MCF 10A (cell line): ENCODE data around the gene RPS6KC1. TPM values are rescaled to one million over a fixed set of nuclear protein-coding genes. Genes with fewer than 3 reads are reported as not detected.

ENCODE experiments used
- BruUV-seq: library from RNA; stranded (reverse); fragments of 400-500 nt; replicated peaks from 2 replicates; lab custom pipeline; 2021; lab: Mats Ljungman, UMichigan
- CTCF ChIA-PET: fragments of 300-600 bp; sonication (Branson Sonifier 250); formaldehyde crosslinking; extraction: SDS; loops from one replicate; lab custom pipeline; 2021; ENCODE audit warnings: antibody characterized with exemption, inconsistent platforms; lab: Yijun Ruan, JAX
- POLR2A ChIA-PET: fragments of 300-600, 350-650 bp; sonication (Branson Sonifier 250); formaldehyde crosslinking; extraction: SDS; loops from one replicate; lab custom pipeline; 2020; ENCODE audit warnings: antibody characterized with exemption, inconsistent platforms; lab: Yijun Ruan, JAX
- DNase-seq: peaks from one replicate; pipeline ENCODE4 v3.0.0-alpha.2; 2018; ENCODE audit not compliant: unreplicated experiment
- H3K27ac Mint-ChIP-seq: one replicate; pipeline ENCODE4 v1.8.0; 2022; ENCODE audit warnings: mild to moderate bottlenecking, low read depth, mixed read lengths; ENCODE audit not compliant: unreplicated experiment
- H3K27me3 Mint-ChIP-seq: one replicate; pipeline ENCODE4 v1.8.0; 2022; ENCODE audit warnings: mixed read lengths; ENCODE audit not compliant: insufficient read depth, unreplicated experiment
- H3K36me3 Mint-ChIP-seq: one replicate; pipeline ENCODE4 v1.8.0; 2022; ENCODE audit warnings: mild to moderate bottlenecking, moderate library complexity, mixed read lengths; ENCODE audit not compliant: insufficient read depth, unreplicated experiment
- H3K4me1 Mint-ChIP-seq: one replicate; pipeline ENCODE4 v1.8.0; 2022; ENCODE audit warnings: mixed read lengths; ENCODE audit not compliant: insufficient read depth, unreplicated experiment
- H3K4me3 Mint-ChIP-seq: one replicate; pipeline ENCODE4 v1.8.0; 2022; ENCODE audit warnings: mild to moderate bottlenecking, moderate library complexity, mixed read lengths; ENCODE audit not compliant: unreplicated experiment
- H3K9me3 Mint-ChIP-seq: one replicate; pipeline ENCODE4 v1.8.0; 2022; ENCODE audit warnings: mixed read lengths; ENCODE audit not compliant: unreplicated experiment
- intact Hi-C: fragments of 100-400 bp; cut with micrococcal nuclease; formaldehyde crosslinking; loops from 2 replicates; pipeline ENCODE4 v1.14.1; 2022
- total RNA-seq: library from RNA; stranded (reverse); gene quantifications from 2 replicates; pipeline ENCODE4 v1.2.3, GENCODE V29; 2022
- TF ChIP-seq, protein P1 (sequence below): fragments of 200-600 bp; IDR thresholded peaks from one replicate; pipeline ENCODE4 v1.8.0; 2022; ENCODE audit warnings: antibody characterized with exemption, mild to moderate bottlenecking; ENCODE audit not compliant: unreplicated experiment

Gene RPS6KC1
- total RNA-seq, 1 experiment from 2014 or later, result 24.5 TPM

DNA sequence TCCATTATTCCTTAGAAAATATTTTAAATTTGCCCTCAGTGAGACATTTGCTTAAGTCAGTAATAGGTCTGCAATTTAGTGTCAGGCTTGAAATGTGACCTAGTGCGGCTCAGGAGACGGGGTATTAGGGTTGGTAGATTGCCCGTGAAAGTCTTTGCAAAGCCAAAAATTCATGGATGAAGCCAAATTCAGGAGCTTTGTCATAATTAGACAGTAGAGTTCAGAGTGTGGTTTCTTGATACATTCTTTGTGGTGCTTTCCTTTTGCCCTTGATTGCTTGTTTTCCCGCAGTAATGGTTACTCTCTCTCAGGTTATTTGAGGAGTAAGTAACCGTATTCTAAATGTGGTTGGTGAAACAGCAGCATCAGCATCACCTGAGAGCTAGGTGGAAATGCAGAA, 120.7 kb downstream of the RPS6KC1 start:
- ChIA-PET POLR2A (no interaction called here), CTCF (interaction anchor here (0.6 kb wide), 2 partner anchors 113 to 1009 kb away, joined by 4 read pairs; no protein-coding TSS in a partner anchor)
- no peaks in the 10 kb centered on the region for H3K9me3 Mint-ChIP-seq
- H3K4me3 Mint-ChIP-seq, result no peak overlapping the region
- TF ChIP-seq, protein P1, sequence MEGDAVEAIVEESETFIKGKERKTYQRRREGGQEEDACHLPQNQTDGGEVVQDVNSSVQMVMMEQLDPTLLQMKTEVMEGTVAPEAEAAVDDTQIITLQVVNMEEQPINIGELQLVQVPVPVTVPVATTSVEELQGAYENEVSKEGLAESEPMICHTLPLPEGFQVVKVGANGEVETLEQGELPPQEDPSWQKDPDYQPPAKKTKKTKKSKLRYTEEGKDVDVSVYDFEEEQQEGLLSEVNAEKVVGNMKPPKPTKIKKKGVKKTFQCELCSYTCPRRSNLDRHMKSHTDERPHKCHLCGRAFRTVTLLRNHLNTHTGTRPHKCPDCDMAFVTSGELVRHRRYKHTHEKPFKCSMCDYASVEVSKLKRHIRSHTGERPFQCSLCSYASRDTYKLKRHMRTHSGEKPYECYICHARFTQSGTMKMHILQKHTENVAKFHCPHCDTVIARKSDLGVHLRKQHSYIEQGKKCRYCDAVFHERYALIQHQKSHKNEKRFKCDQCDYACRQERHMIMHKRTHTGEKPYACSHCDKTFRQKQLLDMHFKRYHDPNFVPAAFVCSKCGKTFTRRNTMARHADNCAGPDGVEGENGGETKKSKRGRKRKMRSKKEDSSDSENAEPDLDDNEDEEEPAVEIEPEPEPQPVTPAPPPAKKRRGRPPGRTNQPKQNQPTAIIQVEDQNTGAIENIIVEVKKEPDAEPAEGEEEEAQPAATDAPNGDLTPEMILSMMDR, result no peak
- H3K27me3 Mint-ChIP-seq, result no peaks in the 10 kb centered on the region
- no peaks in the 10 kb centered on the region for H3K36me3 Mint-ChIP-seq
- H3K27ac Mint-ChIP-seq, result no peak overlapping the region
- no TSS peak for BruUV-seq
- intact Hi-C loops, result no loop called here
- no peak for DNase-seq
- no peaks in the 10 kb centered on the region for H3K4me1 Mint-ChIP-seq

DNA sequence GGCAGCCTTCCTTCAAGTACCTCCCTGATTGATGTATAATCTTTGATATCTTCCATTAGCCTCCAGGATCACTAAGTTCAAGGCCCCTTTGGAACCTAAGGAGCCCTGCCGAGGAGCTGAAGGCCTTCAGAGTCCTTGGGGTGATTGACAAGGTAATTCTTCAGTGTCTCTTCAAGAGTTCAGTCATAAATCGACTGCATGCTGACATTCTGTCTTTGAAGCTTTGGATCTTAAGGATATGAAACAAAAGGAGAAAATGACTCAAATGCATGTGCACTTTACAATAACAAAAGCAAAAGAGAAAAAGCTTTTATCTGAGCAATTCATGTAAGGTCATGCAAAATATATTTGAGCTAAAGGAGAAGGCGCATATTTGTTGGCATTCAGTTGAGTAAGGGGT, 125.3 kb downstream of the RPS6KC1 start:
- Mint-ChIP-seq H3K27me3 (no peaks in the 10 kb centered on the region), H3K36me3 (no peaks in the 10 kb centered on the region), H3K27ac (no peak overlapping the region), H3K4me3 (no peak overlapping the region), H3K4me1 (no peaks in the 10 kb centered on the region), H3K9me3 (no peaks in the 10 kb centered on the region)
- BruUV-seq, result no TSS peak
- ChIA-PET CTCF (interaction anchor here (0.7 to 1.3 kb wide), 7 partner anchors 14 to 1176 kb away, joined by 3 to 5 read pairs (median 3); no protein-coding TSS in a partner anchor), POLR2A (no interaction called here)
- TF ChIP-seq, protein P1, result no peak
- no peak for DNase-seq
- intact Hi-C loops, result no loop called here

DNA sequence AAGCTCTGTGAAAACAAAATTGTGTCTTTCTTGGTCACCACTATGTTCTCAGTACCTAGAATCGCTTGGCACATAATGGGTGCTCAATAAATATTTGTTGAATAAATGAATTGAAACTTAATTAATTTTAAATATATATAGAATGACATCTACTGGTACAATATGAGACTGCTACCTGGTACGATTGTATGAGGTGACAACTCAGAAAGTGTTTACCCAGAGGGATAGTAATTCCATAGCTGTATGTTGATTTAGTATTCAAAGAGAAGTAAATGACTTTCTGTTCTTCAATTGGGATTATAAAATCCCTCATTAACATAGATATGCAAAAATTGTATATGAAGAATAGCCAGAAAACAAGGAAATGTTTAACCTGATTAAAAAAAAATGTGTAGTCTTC, 128.7 kb downstream of the RPS6KC1 start:
- TF ChIP-seq, protein P1, result no peak
- no TSS peak for BruUV-seq
- Mint-ChIP-seq H3K27ac (no peak overlapping the region), H3K9me3 (no peaks in the 10 kb centered on the region), H3K36me3 (no peaks in the 10 kb centered on the region), H3K4me1 (no peaks in the 10 kb centered on the region), H3K4me3 (no peak overlapping the region), H3K27me3 (no peaks in the 10 kb centered on the region)
- CTCF ChIA-PET, result interaction anchor here (0.7 to 3.0 kb wide), 5 partner anchors 14 to 1842 kb away, joined by 3 to 11 read pairs (median 4); no protein-coding TSS in a partner anchor
- POLR2A ChIA-PET, result interaction anchor here (0.6 to 1.5 kb wide), 3 partner anchors 9 to 1167 kb away, joined by 3 read pairs; no protein-coding TSS in a partner anchor
- DNase-seq, result no peak
- intact Hi-C loops, result no loop called here

DNA sequence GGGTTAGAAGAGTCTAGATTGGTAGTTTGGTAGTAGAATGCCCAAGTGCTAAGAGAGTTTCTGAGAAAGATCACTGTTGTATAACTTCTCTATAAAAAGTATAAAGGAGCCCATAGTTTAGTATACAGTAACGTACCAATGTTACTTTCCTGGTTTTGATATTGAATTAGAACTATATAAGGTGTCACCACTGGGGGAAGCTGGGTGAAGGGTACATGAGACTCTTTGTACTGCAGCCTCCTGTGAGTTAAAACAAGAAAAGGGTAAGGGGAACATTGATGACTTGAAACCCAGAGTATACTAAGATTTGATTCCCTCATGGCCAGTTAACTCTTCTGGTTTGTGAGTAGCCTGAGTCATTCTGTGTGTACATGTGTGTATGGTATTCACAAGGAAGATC, 129.8 kb downstream of the RPS6KC1 start:
- ChIA-PET CTCF (interaction anchor here (0.8 to 2.1 kb wide), 4 partner anchors 9 to 1019 kb away, joined by 3 to 9 read pairs (median 3); no protein-coding TSS in a partner anchor), POLR2A (no interaction called here)
- Mint-ChIP-seq H3K36me3 (peaks cover under 1% of the 10 kb centered on the region), H3K27ac (no peak overlapping the region), H3K4me1 (no peaks in the 10 kb centered on the region), H3K4me3 (no peak overlapping the region), H3K9me3 (peaks cover 6% of the 10 kb centered on the region), H3K27me3 (no peaks in the 10 kb centered on the region)
- intact Hi-C loops, result no loop called here
- DNase-seq, result no peak
- TF ChIP-seq, protein P1, result no peak
- BruUV-seq, result no TSS peak
